ENCODE measurements around the gene NAA60. TPM values are rescaled to one million over a fixed set of nuclear protein-coding genes. Genes with fewer than 3 reads are reported as not detected.
A peak's percentile ranks its signal among the peaks of the same experiment; 100 is the strongest.

The NAA60 gene
- polyA plus RNA-seq, 1 donor from 2014 or later: 32.0 TPM

DNA sequence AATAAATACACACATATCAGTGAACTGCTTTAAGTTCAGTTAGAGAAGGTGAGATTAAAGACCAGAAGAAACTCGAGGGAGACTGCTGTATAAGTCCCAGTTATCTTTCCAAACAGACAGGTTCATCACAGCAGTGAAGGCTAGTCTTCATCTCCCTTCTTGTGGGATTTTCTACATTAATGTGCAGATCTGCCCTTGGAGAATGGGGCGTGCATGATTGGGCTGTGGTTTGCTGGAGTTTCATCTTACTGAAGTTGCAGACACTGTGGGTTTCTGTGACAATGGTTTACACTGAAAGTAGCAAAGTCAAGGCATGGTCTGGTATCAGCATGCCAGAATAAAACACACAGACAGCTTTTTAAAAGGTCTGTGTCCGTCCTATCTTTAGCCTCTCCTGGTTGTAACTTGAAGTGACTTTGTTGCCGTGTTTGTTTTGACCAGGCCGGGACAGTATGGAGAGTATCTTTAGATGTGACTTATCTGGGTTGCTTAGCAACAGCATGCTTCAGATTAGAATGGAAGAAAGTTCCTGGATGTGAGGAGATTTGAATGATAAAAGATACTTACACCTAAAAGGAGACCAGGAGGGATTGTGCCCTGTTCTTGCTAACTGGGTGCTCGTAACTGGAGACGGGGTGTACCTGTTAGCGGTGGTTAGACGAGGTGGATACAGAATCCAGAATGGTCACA is 16.1 kb downstream of the NAA60 start:
- Histone ChIP-seq H2AFZ (ENCODE audit: low read depth, low read length) (no peak overlapping the region), H3K27ac (ENCODE audit: low read length) (no peak overlapping the region), H3K9me3 (ENCODE audit: low read length) (no peaks in the 10 kb centered on the region), H3K9ac (ENCODE audit: low read length) (no peak overlapping the region), H3K27me3 (ENCODE audit: insufficient read depth, low read depth, low read length) (no peaks in the 10 kb centered on the region), H3K9me2 (ENCODE audit: insufficient read depth, low read length) (no peaks in the 10 kb centered on the region), H3K4me2 (ENCODE audit: low read length) (peak overlapping the region; percentile 52), H3K36me3 (ENCODE audit: insufficient read depth, low read length) (no peaks in the 10 kb centered on the region), H3F3A (ENCODE audit: insufficient read depth, low read length, poor library complexity, severe bottlenecking) (no peaks in the 10 kb centered on the region), H4K20me1 (ENCODE audit: insufficient read depth) (no peaks in the 10 kb centered on the region), H3K79me2 (replicated peaks; ENCODE audit: insufficient read depth, low read length) (peaks cover 55% of the 10 kb centered on the region), H3K4me3 (ENCODE audit: low read length) (peak overlapping the region; percentile 96)
- TF ChIP-seq, protein P1, sequence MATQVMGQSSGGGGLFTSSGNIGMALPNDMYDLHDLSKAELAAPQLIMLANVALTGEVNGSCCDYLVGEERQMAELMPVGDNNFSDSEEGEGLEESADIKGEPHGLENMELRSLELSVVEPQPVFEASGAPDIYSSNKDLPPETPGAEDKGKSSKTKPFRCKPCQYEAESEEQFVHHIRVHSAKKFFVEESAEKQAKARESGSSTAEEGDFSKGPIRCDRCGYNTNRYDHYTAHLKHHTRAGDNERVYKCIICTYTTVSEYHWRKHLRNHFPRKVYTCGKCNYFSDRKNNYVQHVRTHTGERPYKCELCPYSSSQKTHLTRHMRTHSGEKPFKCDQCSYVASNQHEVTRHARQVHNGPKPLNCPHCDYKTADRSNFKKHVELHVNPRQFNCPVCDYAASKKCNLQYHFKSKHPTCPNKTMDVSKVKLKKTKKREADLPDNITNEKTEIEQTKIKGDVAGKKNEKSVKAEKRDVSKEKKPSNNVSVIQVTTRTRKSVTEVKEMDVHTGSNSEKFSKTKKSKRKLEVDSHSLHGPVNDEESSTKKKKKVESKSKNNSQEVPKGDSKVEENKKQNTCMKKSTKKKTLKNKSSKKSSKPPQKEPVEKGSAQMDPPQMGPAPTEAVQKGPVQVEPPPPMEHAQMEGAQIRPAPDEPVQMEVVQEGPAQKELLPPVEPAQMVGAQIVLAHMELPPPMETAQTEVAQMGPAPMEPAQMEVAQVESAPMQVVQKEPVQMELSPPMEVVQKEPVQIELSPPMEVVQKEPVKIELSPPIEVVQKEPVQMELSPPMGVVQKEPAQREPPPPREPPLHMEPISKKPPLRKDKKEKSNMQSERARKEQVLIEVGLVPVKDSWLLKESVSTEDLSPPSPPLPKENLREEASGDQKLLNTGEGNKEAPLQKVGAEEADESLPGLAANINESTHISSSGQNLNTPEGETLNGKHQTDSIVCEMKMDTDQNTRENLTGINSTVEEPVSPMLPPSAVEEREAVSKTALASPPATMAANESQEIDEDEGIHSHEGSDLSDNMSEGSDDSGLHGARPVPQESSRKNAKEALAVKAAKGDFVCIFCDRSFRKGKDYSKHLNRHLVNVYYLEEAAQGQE (IDR thresholded peaks at IDR 0.05; ENCODE audit: borderline replicate concordance): no peak
- TF ChIP-seq POLR2AphosphoS5 (IDR thresholded peaks at IDR 0.05) (no peak), EZH2 (IDR thresholded peaks at IDR 0.05; ENCODE audit: borderline replicate concordance, insufficient read depth, low read length, poor library complexity, severe bottlenecking) (no peak), SMC3 (conservative IDR thresholded peaks at IDR 0.05; ENCODE audit: poor library complexity) (no peak), CTCF (IDR thresholded peaks at IDR 0.05; ENCODE audit: poor library complexity, severe bottlenecking) (no peak), TAF1 (IDR thresholded peaks at IDR 0.05; ENCODE audit: low read depth) (no peak), EP300 (conservative IDR thresholded peaks at IDR 0.05; ENCODE audit: poor library complexity, severe bottlenecking) (no peak), MXI1 (conservative IDR thresholded peaks at IDR 0.05; ENCODE audit: poor library complexity, severe bottlenecking) (no peak), RAD21 (conservative IDR thresholded peaks at IDR 0.05) (no peak)

GRCh38 chr16:3460121-3460520 is 16.6 kb downstream of the NAA60 start:
- H3K9me3 ChIP-seq (ENCODE audit: low read length): no peaks in the 10 kb centered on the region
- TF ChIP-seq, protein P1 (IDR thresholded peaks at IDR 0.05; ENCODE audit: borderline replicate concordance): no peak
- no peak for TF ChIP-seq EZH2 (IDR thresholded peaks at IDR 0.05; ENCODE audit: borderline replicate concordance, insufficient read depth, low read length, poor library complexity, severe bottlenecking)
- TF ChIP-seq TAF1 (IDR thresholded peaks at IDR 0.05; ENCODE audit: low read depth): no peak
- no peak for TF ChIP-seq SMC3 (conservative IDR thresholded peaks at IDR 0.05; ENCODE audit: poor library complexity)
- TF ChIP-seq CTCF (IDR thresholded peaks at IDR 0.05; ENCODE audit: poor library complexity, severe bottlenecking): no peak
- no peak for TF ChIP-seq POLR2AphosphoS5 (IDR thresholded peaks at IDR 0.05)
- TF ChIP-seq MXI1 (conservative IDR thresholded peaks at IDR 0.05; ENCODE audit: poor library complexity, severe bottlenecking): no peak
- TF ChIP-seq EP300 (conservative IDR thresholded peaks at IDR 0.05; ENCODE audit: poor library complexity, severe bottlenecking): no peak
- TF ChIP-seq RAD21 (conservative IDR thresholded peaks at IDR 0.05): no peak
- H4K20me1 ChIP-seq (ENCODE audit: insufficient read depth): no peaks in the 10 kb centered on the region
- peaks cover 59% of the 10 kb centered on the region for H3K79me2 ChIP-seq (replicated peaks; ENCODE audit: insufficient read depth, low read length)
- no peaks in the 10 kb centered on the region for H3K27me3 ChIP-seq (ENCODE audit: insufficient read depth, low read depth, low read length)
- no peaks in the 10 kb centered on the region for H3F3A ChIP-seq (ENCODE audit: insufficient read depth, low read length, poor library complexity, severe bottlenecking)
- H3K4me2 ChIP-seq (ENCODE audit: low read length): no peak overlapping the region
- H3K36me3 ChIP-seq (ENCODE audit: insufficient read depth, low read length): no peaks in the 10 kb centered on the region
- peak overlapping the region; percentile 96 for H3K4me3 ChIP-seq (ENCODE audit: low read length)
- no peak overlapping the region for H3K9ac ChIP-seq (ENCODE audit: low read length)
- no peak overlapping the region for H3K27ac ChIP-seq (ENCODE audit: low read length)
- no peak overlapping the region for H2AFZ ChIP-seq (ENCODE audit: low read depth, low read length)
- no peaks in the 10 kb centered on the region for H3K9me2 ChIP-seq (ENCODE audit: insufficient read depth, low read length)

All from neural cell (in vitro differentiated cells).